Stimulated activated CD8-positive, alpha-beta memory T cell treated with anti-CD3 and anti-CD28 coated beads, Interleukin-4, amount 100 ng/mL, for 24 hours (primary cell): ENCODE data around the gene WBP2.

ENCODE experiments used
- DNase-seq: peaks from one replicate; pipeline ENCODE4 v3.0.0-alpha.2; 2020; ENCODE audit warnings: low read depth

The WBP2 gene

DNA sequence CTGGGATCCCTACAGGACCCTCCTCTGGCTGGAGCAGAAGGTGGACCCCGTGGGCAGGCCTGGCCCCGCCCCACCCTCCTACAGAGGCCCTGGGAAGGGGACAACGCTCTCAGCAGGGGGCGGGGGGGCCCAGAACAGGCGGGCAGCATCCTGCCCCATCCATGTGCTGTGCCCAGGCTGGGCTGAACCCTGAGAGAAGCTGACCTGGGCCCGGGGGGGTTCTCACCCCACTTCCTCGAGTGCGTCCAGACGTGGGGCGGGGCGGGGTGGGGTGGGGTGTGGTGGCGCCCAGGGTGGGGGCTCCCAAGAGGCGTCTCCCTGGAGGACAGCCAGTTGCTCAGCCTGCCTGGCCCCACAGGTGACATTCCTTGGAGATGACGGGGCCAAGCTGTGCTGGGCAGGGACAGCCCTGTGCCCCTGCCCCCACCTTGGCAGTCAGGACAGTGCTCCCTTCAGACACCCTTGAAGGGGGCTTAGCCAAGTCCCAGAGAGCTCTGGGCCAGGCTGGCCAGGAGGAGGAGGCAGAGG, 10.5 kb downstream of the WBP2 start:
- DNase-seq: no peak

DNA sequence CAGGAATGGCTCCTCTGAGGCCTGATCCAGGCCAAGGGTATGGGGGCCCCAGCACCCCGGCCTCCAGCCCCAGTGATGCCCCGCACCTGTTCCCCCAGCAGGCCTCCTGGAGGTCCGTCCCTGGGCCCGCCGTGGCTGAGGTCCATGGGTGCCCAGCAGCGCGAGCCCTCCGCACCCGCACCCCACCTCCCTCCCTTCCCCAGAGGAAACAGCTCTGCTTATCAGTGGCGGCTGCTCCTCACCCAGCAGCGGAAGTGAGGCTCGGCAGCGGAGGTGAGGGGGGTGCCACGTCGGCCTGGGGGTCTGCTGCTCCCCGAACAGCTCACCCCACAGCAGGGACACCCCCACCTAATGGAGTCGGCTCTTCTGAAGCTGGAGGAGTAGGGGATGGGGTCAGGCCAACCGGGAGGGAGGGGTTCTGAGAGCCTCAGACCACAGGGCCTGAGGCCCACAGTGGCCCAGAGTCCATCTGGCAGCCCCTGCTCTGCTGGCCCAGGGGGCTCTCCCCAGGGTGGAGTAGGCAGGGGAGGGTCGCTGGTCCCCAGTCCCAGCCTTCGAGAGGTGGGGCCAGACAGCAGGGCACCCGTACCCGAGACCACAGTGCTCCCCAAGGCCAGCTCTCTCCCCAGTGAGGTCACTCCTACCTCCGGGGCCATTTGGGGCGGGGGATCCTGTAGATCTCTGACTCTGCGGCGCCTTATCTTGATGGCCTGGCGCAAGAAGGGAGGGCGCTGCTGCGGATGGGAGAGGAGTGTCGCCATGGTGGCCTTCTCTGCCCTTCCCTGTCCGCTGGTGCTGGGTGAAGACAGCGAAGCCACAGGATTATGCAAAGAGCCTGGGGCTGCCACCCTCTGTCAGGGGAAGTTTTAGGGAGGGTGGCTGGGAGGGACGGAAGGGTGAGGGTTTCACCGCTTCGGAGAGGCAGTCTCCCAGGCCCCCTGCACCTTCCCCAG, 11.3 kb downstream of the WBP2 start, which contains the start of gene UNC13D:
TSS of gene UNC13D (minus strand) at position 828 of the 953 bp plus-strand sequence. CDS start at position 761, 67 bp downstream.
- DNase-seq: peak; percentile 50

DNA sequence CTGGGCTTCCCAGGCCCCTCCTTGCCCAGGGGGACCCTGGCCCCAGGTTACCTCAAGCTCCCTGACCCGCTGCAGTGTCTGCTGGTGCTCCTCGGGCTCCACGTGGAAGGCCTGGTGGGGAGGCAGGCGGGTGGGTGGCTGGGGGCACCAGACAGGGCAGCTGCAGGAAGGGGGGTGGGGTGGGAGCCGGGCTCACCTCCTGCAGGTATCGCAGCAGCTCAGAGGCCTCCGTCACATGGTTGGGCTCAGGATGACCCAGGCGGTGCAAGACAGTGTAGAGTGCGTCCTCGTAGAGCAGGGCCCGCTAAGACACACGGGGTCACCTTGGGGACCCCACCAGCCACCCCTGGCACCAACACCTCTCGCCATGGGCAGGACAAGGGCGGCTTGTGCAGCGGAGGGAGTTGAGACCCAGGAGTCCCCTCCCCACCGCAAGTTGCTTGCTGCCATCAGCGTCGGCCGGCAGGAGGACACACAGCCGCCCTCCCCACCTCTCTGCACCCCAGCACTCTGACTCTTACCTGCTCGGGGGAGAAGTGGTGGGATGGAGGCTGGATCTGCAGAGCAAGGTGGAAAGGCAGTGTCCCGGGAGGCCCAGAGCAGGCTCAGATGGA, 12.1 kb downstream of the WBP2 start:
- DNase-seq: no peak

DNA sequence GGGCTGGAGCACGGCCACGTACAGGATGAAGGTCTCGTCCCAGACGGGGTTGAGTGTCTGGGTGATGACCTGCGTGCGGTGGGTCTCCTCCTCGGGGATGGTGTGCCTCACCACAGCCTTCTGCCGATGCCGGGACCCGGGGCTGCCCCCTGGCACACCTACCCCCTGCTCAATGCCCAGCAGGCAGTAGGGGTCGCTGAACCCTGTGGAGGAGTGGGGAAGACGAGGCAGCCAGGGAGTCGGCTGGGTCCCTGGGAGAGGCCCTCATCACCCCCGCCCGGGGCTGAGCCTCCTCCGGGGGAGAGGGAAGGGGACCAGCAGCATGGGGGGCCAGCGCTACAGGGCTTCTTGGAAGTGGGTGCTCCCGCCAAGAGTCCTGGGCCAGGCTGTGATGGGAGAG, 12.7 kb downstream of the WBP2 start:
- DNase-seq: no peak

DNA sequence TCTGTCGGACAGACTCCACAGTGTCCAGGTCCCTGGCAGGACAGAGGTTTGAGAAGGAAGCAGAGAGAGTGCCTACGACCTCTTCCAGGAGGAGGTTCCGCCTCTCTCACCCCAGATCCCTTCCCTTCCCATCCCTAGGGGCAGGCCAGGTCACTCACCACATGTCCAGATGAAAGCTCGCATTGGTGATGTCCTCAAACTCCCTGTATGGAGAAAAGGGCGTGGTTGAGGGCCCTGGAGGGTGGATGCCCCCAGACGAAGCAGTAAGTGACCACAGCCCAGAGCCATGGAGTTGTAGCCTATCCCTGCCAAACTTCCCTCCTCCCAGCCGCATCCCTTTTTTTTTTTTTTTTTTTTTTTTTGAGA, 14.4 kb downstream of the WBP2 start:
- DNase-seq: no peak

DNA sequence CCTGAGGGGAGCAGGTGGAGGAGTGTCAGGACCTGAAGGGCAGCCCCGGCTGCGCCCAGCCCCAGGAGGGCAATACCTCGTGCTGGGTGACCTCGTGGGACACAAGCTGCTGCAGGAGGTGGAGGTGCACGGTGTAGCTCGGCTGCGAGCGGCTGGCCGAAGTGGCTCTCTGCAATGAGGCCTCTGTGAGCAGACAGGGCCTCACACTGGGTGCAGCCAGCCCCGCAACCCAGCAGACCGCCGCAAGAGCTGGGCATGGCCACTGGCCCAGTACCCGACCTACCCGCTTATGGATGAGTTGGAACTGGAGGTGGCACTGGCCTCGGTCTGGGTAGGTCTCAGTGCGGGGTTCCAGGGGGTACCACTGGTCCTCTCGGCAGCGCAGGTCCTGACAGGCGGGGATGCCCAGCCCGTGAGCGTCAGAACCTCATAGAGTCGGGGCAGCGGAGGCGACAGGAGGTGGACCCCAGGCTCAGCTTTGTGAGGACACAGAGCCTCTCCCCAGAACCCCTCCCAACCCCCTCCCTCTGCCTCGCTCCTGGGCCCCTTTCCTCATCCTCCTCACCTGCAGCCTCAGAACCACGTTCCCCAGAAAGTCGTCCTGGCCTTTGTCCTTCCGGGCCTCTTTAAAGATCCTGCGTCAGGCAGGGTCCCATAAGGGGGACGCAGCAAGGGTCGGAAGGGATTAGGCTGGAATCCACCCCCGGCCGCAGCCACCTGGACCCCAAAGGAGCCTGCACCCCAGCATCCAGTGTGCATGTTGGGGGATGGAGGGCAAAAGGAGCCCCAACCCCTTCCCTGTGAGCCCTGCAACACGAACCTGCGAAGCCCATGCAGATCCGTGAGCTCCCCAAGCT, 15.0 kb downstream of the WBP2 start:
- no peak for DNase-seq

DNA sequence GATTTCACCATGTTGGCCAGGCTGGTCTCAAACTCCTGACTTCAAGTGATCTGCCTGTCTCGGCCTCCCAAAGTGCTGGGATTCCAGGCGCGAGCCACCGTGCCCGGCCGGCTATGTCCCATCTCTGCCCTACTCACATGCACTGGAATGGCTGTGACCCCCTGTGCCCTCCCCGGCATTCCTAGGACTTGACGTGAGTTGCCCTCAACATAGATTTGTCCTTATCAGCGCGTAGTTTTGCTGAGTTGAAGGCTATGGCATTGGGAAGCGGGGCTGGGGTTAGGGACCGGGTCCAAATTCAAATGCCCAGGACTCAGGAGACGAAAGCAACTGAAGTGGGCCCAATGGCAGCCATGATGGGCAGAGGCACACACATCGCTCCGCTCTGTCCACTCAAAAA, 16.7 kb downstream of the WBP2 start:
- no peak for DNase-seq

DNA sequence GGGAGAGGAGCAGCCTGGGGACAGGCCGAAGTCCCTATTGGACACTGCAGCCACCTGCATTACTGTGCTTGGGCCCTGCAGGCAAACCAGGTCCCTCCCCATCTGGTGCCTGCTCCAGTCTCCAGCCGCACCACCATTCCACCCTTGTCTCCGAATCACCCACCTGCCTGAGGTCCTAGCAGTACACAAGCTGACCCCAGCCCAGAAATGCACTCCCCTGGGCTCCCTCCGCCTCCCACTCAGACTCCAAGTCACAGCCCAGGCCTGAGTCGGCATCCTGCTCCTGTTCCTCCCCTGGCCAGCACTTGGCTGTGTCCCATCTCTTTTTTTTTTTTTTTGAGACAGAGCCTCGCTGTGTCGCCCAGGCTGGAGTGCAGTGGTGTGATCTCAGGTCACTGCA, 17.2 kb downstream of the WBP2 start:
- DNase-seq: no peak

DNA sequence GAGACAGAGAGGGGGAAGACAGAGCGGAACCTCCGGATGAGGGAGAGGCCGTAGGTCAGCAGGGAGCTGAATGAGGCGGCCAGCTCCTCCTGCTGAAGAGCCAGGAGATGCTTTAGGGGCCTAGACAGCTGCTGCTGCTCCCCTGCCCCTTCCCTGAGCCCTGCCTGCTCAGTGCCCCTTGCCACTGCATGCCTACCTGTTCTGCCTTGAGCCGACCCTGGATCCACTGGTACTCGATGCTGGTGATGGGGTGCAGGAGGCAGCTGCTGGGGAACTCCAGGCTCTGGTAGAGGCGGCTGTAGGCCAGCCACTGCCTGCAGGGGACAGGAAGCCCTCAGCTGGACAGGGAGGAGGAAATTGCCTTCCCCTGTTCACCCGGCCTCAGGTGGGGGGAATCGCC, 18.5 kb downstream of the WBP2 start:
- no peak for DNase-seq

DNA sequence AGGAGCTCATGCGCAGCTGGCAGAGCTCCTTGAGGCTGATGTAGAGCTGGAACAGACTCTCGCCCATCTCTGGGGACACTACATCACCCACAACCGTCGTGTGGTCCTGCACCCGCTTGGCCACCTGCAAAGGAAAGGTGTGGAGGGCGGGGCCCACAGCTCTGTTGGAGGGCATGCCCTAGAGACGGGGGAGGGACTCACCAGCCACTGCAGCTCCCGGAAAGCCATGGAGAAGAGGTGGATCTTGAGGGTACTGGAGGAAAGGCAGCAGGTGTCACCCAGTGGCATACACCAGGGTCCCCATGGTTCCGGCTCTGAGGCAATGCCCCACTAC, 19.5 kb downstream of the WBP2 start:
- DNase-seq: no peak

DNA sequence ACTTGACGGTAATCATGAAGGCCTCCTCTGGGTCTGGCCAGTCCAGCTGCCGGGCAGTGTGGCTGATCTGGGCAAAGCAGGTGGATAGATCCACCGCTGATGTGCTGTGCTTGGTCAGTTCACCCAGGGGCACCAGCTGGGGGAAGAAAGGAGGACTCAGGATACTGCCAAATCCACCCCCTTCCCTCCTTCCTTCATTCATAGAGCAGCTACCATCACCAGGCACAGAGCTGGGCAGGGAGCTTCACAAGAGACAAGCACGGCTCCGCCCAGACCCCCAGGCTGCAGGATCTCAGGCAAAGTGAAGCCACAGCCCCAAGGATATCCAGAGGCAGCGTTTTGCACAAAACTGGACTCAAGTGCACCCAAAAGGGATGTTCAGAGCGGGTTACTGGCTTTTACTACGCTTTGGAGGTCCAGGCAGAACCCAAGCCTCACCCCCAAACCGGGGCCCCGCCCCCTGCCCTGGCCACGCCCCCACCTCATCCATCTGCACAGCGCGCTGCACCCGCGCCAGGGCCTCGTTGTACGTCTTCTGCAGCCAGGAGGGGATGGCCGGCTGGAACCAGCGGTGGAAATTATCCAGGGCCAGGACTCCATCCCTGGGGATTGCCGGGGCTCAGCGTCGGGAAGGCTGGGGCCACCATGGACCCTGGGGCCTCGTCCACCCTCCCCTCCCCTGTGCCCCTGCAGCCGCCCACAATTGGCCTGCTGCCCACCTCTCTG, 20.0 kb downstream of the WBP2 start:
- no peak for DNase-seq

DNA sequence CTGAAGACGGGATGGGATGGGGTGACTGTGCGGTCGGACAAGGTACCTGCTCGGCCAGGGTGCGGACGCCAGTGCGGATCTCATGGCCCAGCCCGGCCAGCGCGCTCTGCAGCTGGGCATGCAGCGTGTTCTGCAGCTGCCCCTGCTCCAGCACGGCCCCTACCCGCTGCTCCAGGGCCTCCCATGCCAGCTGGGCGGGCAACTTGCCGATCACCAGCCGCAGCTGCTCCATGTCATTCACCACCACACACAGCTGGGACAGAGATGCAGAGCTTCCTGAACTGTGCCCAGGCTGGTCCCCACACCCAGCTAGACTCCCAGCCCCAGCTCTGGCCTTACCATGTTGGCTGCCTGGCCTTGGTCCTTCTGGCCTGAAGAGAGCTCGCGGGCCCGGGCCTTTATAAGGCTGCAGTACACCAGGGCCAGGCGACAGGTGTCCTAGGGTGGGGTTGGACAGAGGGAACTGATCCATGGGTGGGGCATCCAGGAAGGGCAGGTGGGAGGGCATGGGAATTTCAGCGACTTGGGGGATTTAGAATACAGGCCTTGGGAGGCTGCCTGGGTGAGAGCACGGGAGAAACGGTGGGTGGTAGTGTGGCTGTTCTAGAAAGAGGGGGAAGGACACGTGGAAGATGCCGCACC, 20.7 kb downstream of the WBP2 start:
- no peak for DNase-seq

DNA sequence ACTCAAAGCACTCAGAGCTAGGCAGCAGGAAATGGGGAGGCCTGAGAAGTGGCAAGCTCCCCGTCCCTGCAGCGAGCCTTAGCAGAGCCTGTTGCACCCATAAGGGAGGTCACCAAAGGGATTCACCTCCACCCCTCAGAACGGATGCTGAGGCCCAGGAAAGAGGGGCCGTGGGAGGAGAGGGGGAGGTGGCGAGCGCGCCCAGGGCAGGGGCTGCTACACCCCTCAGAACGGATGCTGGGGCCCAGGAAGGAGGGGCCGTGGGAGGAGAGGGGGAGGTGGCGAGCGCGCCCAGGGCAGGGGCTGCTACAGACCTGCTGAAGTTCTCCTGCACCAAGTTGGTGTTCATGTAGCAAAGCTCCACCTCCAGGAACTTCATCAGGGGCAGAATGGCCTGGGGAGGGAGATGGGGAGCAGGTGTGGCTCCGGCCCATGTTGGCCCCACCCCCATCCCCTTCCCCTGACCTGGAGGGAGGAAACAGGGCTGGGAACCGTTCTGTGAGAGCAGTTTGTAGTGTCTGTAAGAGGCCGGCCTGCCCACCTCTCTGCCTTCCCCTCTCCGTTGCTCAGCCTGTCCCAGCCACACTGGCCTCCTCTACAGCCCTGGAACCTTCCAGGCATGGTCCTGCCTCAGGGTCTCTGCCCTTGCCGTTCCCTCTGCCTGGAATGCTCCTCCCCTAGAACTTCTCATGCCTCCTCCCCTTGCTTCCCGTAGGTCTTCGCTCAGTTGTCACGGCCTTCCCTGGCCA, 22.3 kb downstream of the WBP2 start:
- DNase-seq: no peak

DNA sequence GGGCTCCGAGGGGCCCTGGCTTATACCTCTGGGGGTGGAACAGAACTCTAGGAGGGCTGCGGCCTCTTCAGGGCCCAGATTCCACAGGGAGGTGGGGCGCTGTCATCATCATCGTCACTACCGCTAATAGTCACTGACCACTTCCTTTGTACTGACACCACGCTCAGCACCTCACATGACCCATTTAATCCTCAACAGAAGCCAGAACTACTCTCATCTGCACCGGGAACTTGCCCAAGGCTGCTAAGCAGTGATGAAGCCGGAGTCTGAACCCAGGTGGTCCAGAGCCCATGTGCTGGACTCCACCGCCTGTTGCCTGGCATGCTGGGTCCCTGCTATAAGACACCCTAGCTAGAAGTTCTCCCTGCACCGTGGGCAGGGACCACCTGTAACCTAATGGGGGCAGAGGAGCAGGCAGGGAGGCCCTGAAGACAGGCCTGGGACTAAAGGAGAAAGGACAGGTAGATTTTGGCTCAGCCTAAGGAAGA, 22.9 kb downstream of the WBP2 start:
- DNase-seq: no peak

DNA sequence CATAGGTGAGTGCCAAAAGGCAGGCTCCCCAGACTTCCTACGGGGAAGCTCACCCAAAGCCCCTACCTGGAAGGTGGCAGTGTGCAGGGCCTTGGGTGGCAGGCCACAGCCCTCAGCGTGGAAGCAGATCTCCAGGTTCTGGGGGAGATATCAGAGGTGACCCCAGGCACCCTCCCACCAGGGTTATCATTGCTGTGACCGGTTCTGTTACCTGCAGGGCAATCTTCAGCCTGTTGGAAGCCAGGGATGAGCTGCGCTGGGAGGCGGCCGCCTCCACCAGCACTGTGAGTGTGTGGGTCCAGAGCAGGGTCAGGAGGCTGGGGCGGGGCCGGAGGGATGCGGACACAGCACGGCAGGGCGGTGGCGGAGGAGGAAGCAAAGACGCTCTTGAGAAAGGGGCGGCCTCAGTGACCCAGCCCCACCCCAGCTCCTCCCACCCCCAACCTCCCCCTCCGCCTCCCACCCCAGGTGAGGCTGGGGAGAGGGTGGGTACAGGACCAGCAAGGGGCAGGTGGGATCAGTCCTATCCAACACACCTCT, 24.0 kb downstream of the WBP2 start:
- DNase-seq: no peak

DNA sequence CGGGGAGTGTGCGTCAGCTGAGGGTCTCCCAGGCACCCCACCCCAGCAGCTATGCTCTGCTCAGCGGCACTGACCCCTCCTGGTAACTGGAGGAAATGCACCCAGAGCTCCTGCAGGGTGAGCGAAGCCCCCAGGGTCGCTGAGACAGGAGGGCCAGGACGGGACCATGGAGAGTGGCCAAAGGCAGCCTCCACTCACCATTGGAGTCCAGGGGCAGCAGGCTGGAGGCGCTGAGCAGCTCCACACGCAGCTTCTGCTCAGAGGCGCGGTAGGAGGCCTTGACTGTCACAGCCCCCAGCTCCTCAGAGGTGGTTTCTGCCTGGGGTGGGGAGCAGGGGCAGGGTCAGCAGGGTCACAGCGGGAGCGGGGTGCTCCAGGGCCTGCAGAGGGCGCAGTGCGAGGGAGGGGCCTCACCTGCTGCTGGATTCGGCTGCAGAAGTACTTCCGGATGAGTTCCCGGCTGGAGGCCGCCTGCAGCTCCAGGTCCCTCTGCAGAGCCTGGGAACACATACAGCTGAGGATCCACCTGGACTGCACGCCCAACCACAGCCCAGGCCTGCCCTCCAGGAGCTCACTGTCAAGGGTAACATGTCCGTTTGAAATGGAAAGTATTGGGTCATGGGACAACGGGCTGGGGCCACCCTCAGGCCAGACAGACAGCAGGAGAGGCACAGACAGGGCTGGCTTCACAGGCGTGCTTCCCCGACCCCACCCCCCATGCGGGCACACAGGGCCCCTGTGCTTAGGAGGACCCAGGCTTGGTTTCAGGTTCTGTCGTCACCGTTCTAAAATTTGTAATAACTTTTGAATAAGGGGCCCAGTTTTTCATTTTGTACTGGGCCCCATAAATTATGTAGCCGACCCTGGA, 24.7 kb downstream of the WBP2 start:
- DNase-seq: no peak

DNA sequence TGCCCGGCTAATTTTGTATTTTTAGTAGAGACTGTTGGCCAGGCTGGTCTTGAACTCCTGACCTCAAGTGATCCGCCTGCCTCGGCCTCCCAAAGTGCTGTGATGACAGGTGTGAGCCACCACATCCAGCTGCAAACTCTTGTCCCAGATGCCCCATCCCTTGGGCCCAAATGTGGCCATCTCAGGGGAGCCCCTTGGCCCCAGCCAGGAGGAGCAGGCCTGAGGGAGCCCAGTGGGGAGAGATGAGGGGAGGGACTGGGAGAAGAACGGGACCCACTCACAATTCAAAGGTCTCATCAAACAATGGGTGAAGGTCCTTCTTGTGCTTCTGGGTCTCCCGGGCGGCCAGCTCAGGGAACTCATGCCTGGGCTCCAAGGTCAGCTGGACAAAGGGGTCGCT, 25.4 kb downstream of the WBP2 start:
- no peak for DNase-seq

DNA sequence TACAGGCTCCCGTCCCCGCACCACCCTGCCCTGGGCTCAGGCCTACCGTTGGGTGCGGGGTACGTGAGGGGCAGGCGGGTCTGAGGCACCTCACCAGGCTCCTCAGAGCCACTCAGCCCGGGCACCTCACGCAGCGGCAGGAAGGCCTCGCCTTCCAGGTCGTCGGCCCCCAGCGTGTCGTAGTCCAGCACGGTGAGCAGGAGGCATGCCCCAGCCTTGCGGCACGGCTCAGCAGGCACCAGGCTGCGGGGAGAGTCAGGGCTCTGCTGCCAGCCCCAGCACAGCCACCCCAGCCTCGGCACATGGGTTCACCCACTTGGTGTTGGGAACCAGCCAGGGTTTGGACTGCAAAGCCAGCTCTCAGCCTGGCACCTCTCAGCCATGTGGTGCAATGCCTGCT, 26.4 kb downstream of the WBP2 start:
- no peak for DNase-seq

DNA sequence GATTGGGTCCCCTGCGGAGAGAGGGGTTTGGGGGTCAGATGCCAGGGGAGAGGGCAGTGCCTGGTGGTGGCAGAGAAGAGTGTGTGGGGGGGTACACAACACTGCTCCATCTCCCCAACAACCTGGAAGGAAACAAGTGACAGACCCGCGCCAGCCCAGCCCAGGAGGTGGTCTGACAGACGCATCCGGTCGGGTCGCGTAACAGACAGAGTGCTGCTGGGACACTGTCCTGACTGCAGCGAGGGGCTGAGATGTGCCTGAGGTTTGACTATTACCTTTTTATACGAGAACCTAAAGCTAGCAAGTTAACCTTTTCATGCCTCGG, 27.1 kb downstream of the WBP2 start:
- no peak for DNase-seq
